HepG2 (cell line): ENCODE measurements around the gene BCL2.
A peak's percentile ranks its signal among the peaks of the same experiment; 100 is the strongest.

Experiments used
- BRCA1 ChIP-seq: sonication (generic); formaldehyde crosslinking; IDR thresholded peaks from 2 replicates; pipeline ENCODE4 v1.4.0; 2020; ENCODE audit warnings: missing genetic modification reagents
- CBX2 ChIP-seq, 2 experiments: fragments of 200-600 bp in 1 of 2; sonication (generic); formaldehyde crosslinking in 1 of 2; IDR thresholded peaks; 2 replicates each; pipeline versions ENCODE4 v1.7.0 to v1.8.1; 2018 to 2022; ENCODE audit warnings: low read depth in 2 of 2, low read length in 1 of 2, mild to moderate bottlenecking in 1 of 2, missing genetic modification reagents in 1 of 2
- CTCF ChIP-seq: sonication (generic); formaldehyde crosslinking; IDR thresholded peaks from 2 replicates; pipeline ENCODE4 v1.5.0; 2020; ENCODE audit warnings: mild to moderate bottlenecking, missing genetic modification reagents, moderate library complexity
- EP300 ChIP-seq, 3 experiments: sonication (generic) in 1 of 3; formaldehyde crosslinking in 1 of 3; IDR thresholded peaks; 2 replicates each; pipeline versions ENCODE4 v1.5.1 to v1.6.1; 2011 to 2020; ENCODE audit warnings: low read depth in 2 of 3, low read length in 2 of 3, borderline replicate concordance in 1 of 3, improper control_type of control experiment in 1 of 3, mild to moderate bottlenecking in 1 of 3, missing genetic modification reagents in 1 of 3, moderate library complexity in 1 of 3
- HNF4G ChIP-seq, 2 experiments: sonication (generic) in 1 of 2; formaldehyde crosslinking in 1 of 2; IDR thresholded peaks; 2 replicates each; pipeline versions ENCODE4 v1.4.0 to v1.6.1; 2011 to 2020; ENCODE audit warnings: borderline replicate concordance in 2 of 2, low read depth in 2 of 2, mild to moderate bottlenecking in 2 of 2, low read length in 1 of 2, missing genetic modification reagents in 1 of 2, moderate library complexity in 1 of 2
- NCOA1 ChIP-seq: sonication (generic); formaldehyde crosslinking; IDR thresholded peaks from 2 replicates; pipeline ENCODE4 v1.9.0; 2021; ENCODE audit warnings: missing genetic modification reagents
- NR2F2 ChIP-seq: IDR thresholded peaks from 2 replicates; pipeline ENCODE4 v1.6.1; 2012; ENCODE audit warnings: low read depth, inconsistent platforms, borderline replicate concordance
- SMC3 ChIP-seq: IDR thresholded peaks from 2 replicates; pipeline ENCODE4 v1.6.1; 2011; ENCODE audit warnings: low read length, improper control_type of control experiment
- TMF1 ChIP-seq: sonication (generic); formaldehyde crosslinking; IDR thresholded peaks from 2 replicates; pipeline ENCODE4 v1.8.1; 2022; ENCODE audit warnings: low read depth, missing genetic modification reagents
- ZHX1 ChIP-seq: sonication (generic); formaldehyde crosslinking; IDR thresholded peaks from 2 replicates; pipeline ENCODE4 v1.8.1; 2022; ENCODE audit warnings: low read depth, mild to moderate bottlenecking, missing genetic modification reagents
- ZSCAN5A ChIP-seq: sonication (generic); formaldehyde crosslinking; IDR thresholded peaks from 2 replicates; pipeline ENCODE4 v1.8.0; 2022; ENCODE audit warnings: mild to moderate bottlenecking, missing genetic modification reagents, borderline replicate concordance

- TF ChIP-seq NR2F2, result no peak
- TF ChIP-seq SMC3, result no peak
- TF ChIP-seq HNF4G (IDR thresholded peaks at IDR 0.05; ENCODE audit: borderline replicate concordance, low read depth, low read length), result no peak
- no peak for TF ChIP-seq HNF4G (CRISPR knock-in tag; IDR thresholded peaks at IDR 0.05; ENCODE audit: borderline replicate concordance, low read depth)
- no peak for TF ChIP-seq CBX2 (IDR thresholded peaks at IDR 0.05; ENCODE audit: low read depth, low read length)
- no peak for TF ChIP-seq CBX2 (CRISPR knock-in tag; IDR thresholded peaks at IDR 0.05; ENCODE audit: low read depth)
- TF ChIP-seq ZSCAN5A (CRISPR knock-in tag), result no peak
- TF ChIP-seq NCOA1 (CRISPR knock-in tag), result no peak
- 0 out of 2 replicates have a peak, but pooled peaks have one; percentile 1 for TF ChIP-seq CTCF (CRISPR knock-in tag)
- no peak for TF ChIP-seq BRCA1 (CRISPR knock-in tag)
- TF ChIP-seq ZHX1 (CRISPR knock-in tag), result no peak
- no peak for TF ChIP-seq EP300 (IDR thresholded peaks at IDR 0.05; ENCODE audit: low read depth in 2 of 2, low read length in 2 of 2)
- TF ChIP-seq EP300 (CRISPR knock-in tag; IDR thresholded peaks at IDR 0.05; ENCODE audit: borderline replicate concordance), result no peak
- TF ChIP-seq TMF1, result no peak
Measured at GRCh38 chr18:63365876-63366212, 46.3 kb upstream of the BCL2 start.
